OCI-LY7 (cell line): ENCODE results near the gene TMED3. TPM values are rescaled to one million over a fixed set of nuclear protein-coding genes. Genes with fewer than 3 reads are reported as not detected.

Experiments
- BruUV-seq: library from RNA; stranded (reverse); fragments of 400-500 nt; replicated peaks from 2 replicates; lab custom pipeline; 2021; lab: Mats Ljungman, UMichigan
- CTCF ChIA-PET: fragments of 300-600 bp; sonication (Branson Sonifier 250); formaldehyde crosslinking; loops from one replicate; lab custom pipeline; 2022; ENCODE audit warnings: antibody characterized with exemption; ENCODE audit not compliant: unreplicated experiment; lab: Charles Lee
- POLR2A ChIA-PET: fragments of 300-600 bp; sonication (Branson Sonifier 250); formaldehyde crosslinking; loops from one replicate; lab custom pipeline; 2022; ENCODE audit warnings: antibody characterized with exemption; lab: Charles Lee
- DNase-seq: peaks from one replicate; pipeline ENCODE4 v3.0.0-alpha.2; 2015; ENCODE audit warnings: low spot score
- H2AFZ ChIP-seq: fragments of 200-600 bp; sonication (generic), shearing (Covaris generic); 2 replicates; pipeline ENCODE4 v1.6.1; 2014; ENCODE audit warnings: mild to moderate bottlenecking, antibody characterized with exemption, low read length, moderate library complexity
- H3K27ac ChIP-seq: fragments of 200-600 bp; sonication (generic); 2 replicates; pipeline ENCODE4 v1.5.1; 2014; ENCODE audit warnings: mixed run types, low read depth, mild to moderate bottlenecking, moderate library complexity, low read length, inconsistent platforms; ENCODE audit not compliant: poor library complexity, severe bottlenecking
- H3K36me3 ChIP-seq: fragments of 200-600 bp; sonication (generic); 2 replicates; pipeline ENCODE4 v1.6.1; 2014; ENCODE audit warnings: mild to moderate bottlenecking, antibody characterized with exemption, low read length, moderate library complexity, mixed read lengths; ENCODE audit not compliant: insufficient read depth
- H3K4me1 ChIP-seq: fragments of 200-600 bp; sonication (generic); 2 replicates; pipeline ENCODE4 v1.5.1; 2014; ENCODE audit warnings: mild to moderate bottlenecking, low read length; ENCODE audit not compliant: insufficient read depth, poor library complexity, severe bottlenecking
- H3K4me2 ChIP-seq: fragments of 200-600 bp; sonication (generic); 2 replicates; pipeline ENCODE4 v1.6.1; 2014; ENCODE audit warnings: mild to moderate bottlenecking, low read length
- H3K4me3 ChIP-seq: fragments of 200-600 bp; sonication (generic); 2 replicates; pipeline ENCODE4 v1.5.1; 2014; ENCODE audit warnings: mild to moderate bottlenecking, low read depth, low read length; ENCODE audit not compliant: poor library complexity, severe bottlenecking
- H3K79me2 ChIP-seq: fragments of 200-600 bp; sonication (generic); 2 replicates; pipeline ENCODE4 v1.6.1; 2016; ENCODE audit warnings: low read depth, mild to moderate bottlenecking, low read length, moderate library complexity, mixed read lengths; ENCODE audit not compliant: insufficient read depth
- H3K9me2 ChIP-seq: fragments of 200-600 bp; sonication (generic); 2 replicates; pipeline ENCODE4 v1.6.1; 2016; ENCODE audit warnings: mild to moderate bottlenecking, low read length, mixed read lengths; ENCODE audit not compliant: insufficient read depth
- H3K9me3 ChIP-seq: fragments of 200-600 bp; sonication (generic); 2 replicates; pipeline ENCODE4 v1.6.1; 2014; ENCODE audit warnings: mild to moderate bottlenecking, mixed run types, low read length, mixed read lengths
- H4K20me1 ChIP-seq: fragments of 200-600 bp; sonication (generic); 2 replicates; pipeline ENCODE4 v1.6.1; 2014; ENCODE audit warnings: mild to moderate bottlenecking, antibody characterized with exemption, low read length, moderate library complexity, mixed read lengths; ENCODE audit not compliant: insufficient read depth
- CTCF ChIP-seq: fragments of 200-600 bp; sonication (generic); conservative IDR thresholded peaks from 2 replicates; pipeline ENCODE4 v1.5.1; 2014; ENCODE audit warnings: mild to moderate bottlenecking, antibody characterized with exemption, low read length, moderate library complexity, mixed read lengths
- EZH2phosphoT487 ChIP-seq: fragments of 200-600 bp; sonication (generic); IDR thresholded peaks from 2 replicates; pipeline ENCODE4 v1.6.1; 2018; ENCODE audit warnings: low read depth, borderline replicate concordance, mild to moderate bottlenecking, mixed run types, antibody characterized with exemption, low read length, moderate library complexity, mixed read lengths
- intact Hi-C: fragments of 100-400 bp; cut with micrococcal nuclease; formaldehyde crosslinking; loops from one replicate; pipeline ENCODE4 v1.10.0; 2022; ENCODE audit not compliant: unreplicated experiment
- total RNA-seq, 2 experiments: library from RNA; depleted of rRNA in 1 of 2; stranded (reverse); fragments of >200 nt in 1 of 2; shearing (Covaris generic) in 1 of 2; gene quantifications; 2 replicates each; pipeline ENCODE4 v1.2.3, GENCODE V29; 2014 to 2022

TMED3 gene
- total RNA-seq, 2 experiments from 2014 or later = 33.2 to 55.9 TPM

- no TSS peak for BruUV-seq
Observed at GRCh38 chr15:79349525-79349924, 38.6 kb downstream of the TMED3 start.

GRCh38 chr15:79352206-79352605, 41.3 kb downstream of the TMED3 start:
- POLR2A ChIA-PET = interaction anchor here (0.8 kb wide), 1 partner anchor 20 kb away, joined by 3 read pairs; no protein-coding TSS in a partner anchor

More at GRCh38 chr15:79349525-79349924, 38.6 kb downstream of the TMED3 start:
- H3K4me2 ChIP-seq = no peak overlapping the region
- H3K27ac ChIP-seq = no peak overlapping the region
- no peak for DNase-seq
- no peaks in the 10 kb centered on the region for H4K20me1 ChIP-seq
- CTCF ChIA-PET = no interaction called here
- TF ChIP-seq CTCF = no peak
- no peak for TF ChIP-seq EZH2phosphoT487
- intact Hi-C loops = no loop called here
- H3K4me3 ChIP-seq = no peak overlapping the region
- no peaks in the 10 kb centered on the region; the same call in 1 of the 2 replicates for H3K36me3 ChIP-seq
- H3K4me1 ChIP-seq = no peaks in the 10 kb centered on the region
- H3K9me2 ChIP-seq = no peaks in the 10 kb centered on the region
- no peak overlapping the region for H2AFZ ChIP-seq
- H3K79me2 ChIP-seq = no peaks in the 10 kb centered on the region
- POLR2A ChIA-PET = no interaction called here
- H3K9me3 ChIP-seq = no peaks in the 10 kb centered on the region

More at GRCh38 chr15:79352206-79352605, 41.3 kb downstream of the TMED3 start:
- no peak overlapping the region for H2AFZ ChIP-seq
- H3K4me2 ChIP-seq = no peak overlapping the region
- no peaks in the 10 kb centered on the region for H3K36me3 ChIP-seq
- no peak for DNase-seq
- CTCF ChIA-PET = no interaction called here
- TF ChIP-seq EZH2phosphoT487 = no peak
- TF ChIP-seq CTCF = no peak
- no peaks in the 10 kb centered on the region for H3K79me2 ChIP-seq
- no peaks in the 10 kb centered on the region for H3K9me3 ChIP-seq
- no peaks in the 10 kb centered on the region for H3K4me1 ChIP-seq
- BruUV-seq = no TSS peak
- intact Hi-C loops = no loop called here
- no peaks in the 10 kb centered on the region for H3K9me2 ChIP-seq
- H3K27ac ChIP-seq = no peak overlapping the region
- no peaks in the 10 kb centered on the region for H4K20me1 ChIP-seq
- no peak overlapping the region for H3K4me3 ChIP-seq
